Measurements from ENCODE around the gene TRAPPC11. TPM values are rescaled to one million over a fixed set of nuclear protein-coding genes. Genes with fewer than 3 reads are reported as not detected.

TRAPPC11 gene
- total RNA-seq, 1 donor from 2014 or later, result 38.1 TPM

GRCh38 chr4:183686461-183686860 is 27.4 kb downstream of the TRAPPC11 start:
- no peak for DNase-seq (ENCODE audit: low read depth)
- H3K4me3 ChIP-seq (ENCODE audit: low read depth, low read length), result no peak overlapping the region
- no peak for TF ChIP-seq CTCF (conservative IDR thresholded peaks at IDR 0.05; ENCODE audit: low read depth, low read length)

GRCh38 chr4:183688216-183688615 is 29.1 kb downstream of the TRAPPC11 start:
- no peak for DNase-seq (ENCODE audit: low read depth)
- no peak overlapping the region for H3K4me3 ChIP-seq (ENCODE audit: low read depth, low read length)
- no peak for TF ChIP-seq CTCF (conservative IDR thresholded peaks at IDR 0.05; ENCODE audit: low read depth, low read length)

DNA sequence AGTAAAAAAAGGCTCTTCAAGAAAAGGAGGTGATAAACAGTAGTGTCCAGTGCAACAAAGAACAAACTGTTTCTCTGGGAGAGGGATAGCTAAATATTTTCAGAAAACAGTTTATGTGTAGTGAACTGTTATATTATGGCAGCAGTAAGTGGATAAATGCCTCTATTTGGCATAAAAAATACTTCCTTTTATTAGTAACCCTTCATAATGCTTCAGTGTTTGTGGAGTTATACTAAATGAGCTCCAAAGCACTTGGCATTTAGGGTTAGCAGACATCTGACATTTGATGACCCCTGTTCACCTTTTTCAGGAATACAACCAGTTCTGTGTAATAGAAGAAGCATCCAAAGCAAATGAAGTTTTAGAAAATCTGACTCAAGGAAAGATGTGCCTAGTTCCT is 31.9 kb downstream of the TRAPPC11 start:
- no peak for TF ChIP-seq CTCF (conservative IDR thresholded peaks at IDR 0.05; ENCODE audit: low read depth, low read length)
- H3K4me3 ChIP-seq (ENCODE audit: low read depth, low read length), result no peak overlapping the region
- no peak for DNase-seq (ENCODE audit: low read depth)

GRCh38 chr4:183691897-183692296 is 32.8 kb downstream of the TRAPPC11 start:
- no peak for TF ChIP-seq CTCF (conservative IDR thresholded peaks at IDR 0.05; ENCODE audit: low read depth, low read length)
- H3K4me3 ChIP-seq (ENCODE audit: low read depth, low read length), result no peak overlapping the region
- DNase-seq (ENCODE audit: low read depth), result no peak

DNA sequence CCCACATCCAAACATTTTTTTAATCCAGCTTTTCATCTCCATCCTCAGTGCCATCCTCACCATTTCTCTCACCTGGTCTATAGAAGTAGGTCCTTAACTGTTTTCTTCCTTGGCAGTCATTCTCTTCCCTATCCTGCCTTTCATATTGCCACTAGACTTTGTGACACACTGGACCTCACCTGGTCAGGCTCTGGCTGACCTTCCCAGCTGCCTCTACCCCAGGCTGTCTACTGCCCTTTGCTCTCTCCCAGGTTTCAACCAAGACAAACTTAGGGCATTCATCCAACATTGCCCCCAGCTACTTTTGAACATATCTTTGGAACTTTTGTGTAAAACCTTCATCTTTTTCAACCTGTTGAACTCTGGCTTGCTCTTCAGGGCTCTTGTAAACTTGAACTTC is 39.8 kb downstream of the TRAPPC11 start:
- H3K4me3 ChIP-seq (ENCODE audit: low read depth, low read length), result no peak overlapping the region
- DNase-seq (ENCODE audit: low read depth), result no peak
- TF ChIP-seq CTCF (conservative IDR thresholded peaks at IDR 0.05; ENCODE audit: low read depth, low read length), result no peak

- no peak for TF ChIP-seq CTCF (conservative IDR thresholded peaks at IDR 0.05; ENCODE audit: low read depth, low read length)
- H3K4me3 ChIP-seq (ENCODE audit: low read depth, low read length), result no peak overlapping the region
- no peak for DNase-seq (ENCODE audit: low read depth)
These were observed 41.3 kb downstream of the TRAPPC11 start for GRCh38 chr4:183700407-183700806.

- no peak overlapping the region for H3K4me3 ChIP-seq (ENCODE audit: low read depth, low read length)
- TF ChIP-seq CTCF (conservative IDR thresholded peaks at IDR 0.05; ENCODE audit: low read depth, low read length), result no peak
- no peak for DNase-seq (ENCODE audit: low read depth)
These were observed 43.4 kb downstream of the TRAPPC11 start for GRCh38 chr4:183702492-183702891.

Data from epithelial cell of proximal tubule (primary cell).